B cell (primary cell): ENCODE data around the gene LSMEM2. TPM values are rescaled to one million over a fixed set of nuclear protein-coding genes. Genes with fewer than 3 reads are reported as not detected.

Experiments used
- ATAC-seq: fragments of 200-7000 bp; cut with Tn5 transposase; one replicate; pipeline ENCODE4 v1.10.0; 2021; ENCODE audit warnings: low read depth, mild to moderate bottlenecking, moderate number of reproducible peaks, moderate library complexity
- CTCF ChIA-PET: fragments of 350-600 bp; sonication (Branson Sonifier 250); formaldehyde crosslinking; loops from one replicate; lab custom pipeline; 2021; ENCODE audit warnings: antibody characterized with exemption, inconsistent platforms; lab: Charles Lee
- POLR2A ChIA-PET: fragments of 350-600 bp; sonication (Branson Sonifier 250); formaldehyde crosslinking; loops from one replicate; lab custom pipeline; 2021; ENCODE audit warnings: antibody characterized with exemption; lab: Charles Lee
- DNase-seq: peaks from one replicate; pipeline ENCODE4 v3.0.0; 2013
- H2AFZ ChIP-seq: 2 replicates; pipeline ENCODE4 v1.6.1; 2012; ENCODE audit warnings: mild to moderate bottlenecking, low read depth, low read length; ENCODE audit not compliant: insufficient read depth, poor library complexity, severe bottlenecking
- H3K27ac ChIP-seq, 2 donors: 1 replicate in 1 of 2; 2 replicates in 1 of 2; pipeline ENCODE4 v1.5.1; 2012 to 2013; ENCODE audit warnings: low read length in 2 of 2, mild to moderate bottlenecking in 2 of 2, moderate library complexity in 1 of 2
- H3K27me3 ChIP-seq, 4 experiments: fragments of 200-600 bp in 1 of 4; sonication (generic) in 1 of 4; replicated peaks in 1 of 4; 1 replicate in 2 of 4; 2 replicates in 2 of 4; pipeline versions ENCODE4 v1.6.1 to v1.7.0; 2013 to 2016; ENCODE audit warnings: low read length in 3 of 4, mild to moderate bottlenecking in 2 of 4, mixed read lengths in 1 of 4, moderate library complexity in 1 of 4; ENCODE audit not compliant: insufficient read depth in 4 of 4, control insufficient read depth in 3 of 4; ENCODE audit errors: control extremely low read depth in 1 of 4
- H3K36me3 ChIP-seq, 2 experiments: replicated peaks in 1 of 2; 1 replicate in 1 of 2; 2 replicates in 1 of 2; pipeline versions ENCODE4 v1.6.1 to v1.7.1; 2013; ENCODE audit warnings: low read length in 1 of 2; ENCODE audit not compliant: insufficient read depth in 2 of 2, control insufficient read depth in 1 of 2; ENCODE audit errors: control extremely low read depth in 1 of 2, extremely low read depth in 1 of 2
- H3K4me1 ChIP-seq, 2 donors: fragments of 200-600 bp in 1 of 2; sonication (generic) in 1 of 2; 1 replicate in 1 of 2; 2 replicates in 1 of 2; pipeline versions ENCODE4 v1.5.1 to v1.6.1; 2013 to 2017; ENCODE audit warnings: low read length in 2 of 2; ENCODE audit not compliant: control insufficient read depth in 2 of 2, insufficient read depth in 2 of 2
- H3K4me2 ChIP-seq: replicated peaks from 2 replicates; pipeline ENCODE3; 2012; ENCODE audit warnings: mild to moderate bottlenecking, low read depth, low read length; ENCODE audit not compliant: poor library complexity, severe bottlenecking
- H3K4me3 ChIP-seq, 5 experiments: fragments of 200-600 bp in 1 of 5; sonication (generic) in 1 of 5; 1 replicate in 3 of 5; 2 replicates in 2 of 5; pipeline versions ENCODE4 v1.5.1 to v1.7.0; 2011 to 2016; ENCODE audit warnings: low read length in 4 of 5, mild to moderate bottlenecking in 4 of 5, low read depth in 2 of 5, control low read depth in 1 of 5, moderate library complexity in 1 of 5; ENCODE audit not compliant: insufficient read depth in 1 of 5; ENCODE audit errors: control extremely low read depth in 1 of 5, extremely low read depth in 1 of 5
- H3K79me2 ChIP-seq: fragments of 200-600 bp; sonication (generic); one replicate; pipeline ENCODE4 v1.6.0; 2016; ENCODE audit warnings: low read length; ENCODE audit not compliant: control insufficient read depth, insufficient read depth
- H3K9ac ChIP-seq: fragments of 200-600 bp; sonication (generic); 2 replicates; pipeline ENCODE4 v1.6.1; 2017; ENCODE audit warnings: mild to moderate bottlenecking, low read length, moderate library complexity
- H3K9me3 ChIP-seq, 3 donors: one replicate each; pipeline versions ENCODE4 v1.6.1 to v1.7.1; 2013; ENCODE audit warnings: low read length in 2 of 3; ENCODE audit not compliant: control insufficient read depth in 2 of 3, insufficient read depth in 1 of 3; ENCODE audit errors: control extremely low read depth in 1 of 3
- H4K20me1 ChIP-seq: 2 replicates; pipeline ENCODE4 v1.6.0; 2012; ENCODE audit warnings: mild to moderate bottlenecking, low read length; ENCODE audit not compliant: insufficient read depth, control insufficient read depth, poor library complexity, severe bottlenecking
- H3K27ac Mint-ChIP-seq: one replicate; pipeline ENCODE4 v1.8.0; 2021; ENCODE audit warnings: mixed read lengths
- H3K27me3 Mint-ChIP-seq: one replicate; pipeline ENCODE4 v1.8.0; 2021; ENCODE audit warnings: mixed read lengths
- H3K4me1 Mint-ChIP-seq: one replicate; pipeline ENCODE4 v1.8.0; 2021; ENCODE audit warnings: mixed read lengths
- H3K4me3 Mint-ChIP-seq: one replicate; pipeline ENCODE4 v1.8.0; 2021; ENCODE audit warnings: mixed read lengths
- H3K9me3 Mint-ChIP-seq: one replicate; pipeline ENCODE4 v1.8.0; 2022; ENCODE audit warnings: mixed read lengths; ENCODE audit not compliant: insufficient read depth
- CTCF ChIP-seq: fragments of 200-600 bp; IDR thresholded peaks from one replicate; pipeline ENCODE4 v1.8.0; 2022; ENCODE audit warnings: antibody characterized with exemption, mild to moderate bottlenecking
- EZH2 ChIP-seq: IDR thresholded peaks from 2 replicates; pipeline ENCODE4 v1.6.1; 2012; ENCODE audit warnings: borderline replicate concordance, low read depth, mild to moderate bottlenecking, moderate library complexity, low read length; ENCODE audit not compliant: insufficient read depth, poor library complexity, severe bottlenecking
- WGBS: methylation state at CpG from one replicate; pipeline ENCODE4 v1.1.5; 2013; ENCODE audit warnings: missing lambda C conversion rate; ENCODE audit not compliant: insufficient coverage; 5-methylcytosine and 5-hydroxymethylcytosine counted together
- intact Hi-C: fragments of 100-400 bp; cut with micrococcal nuclease; formaldehyde crosslinking; loops from one replicate; pipeline ENCODE4 v1.10.0; 2022
- polyA plus RNA-seq: library from polyadenylated mRNA; depleted of rRNA; stranded (reverse); fragments of >200 nt; gene quantifications from 2 replicates; pipeline ENCODE4 v1.2.3, GENCODE V29; 2012
- total RNA-seq, 2 donors: library from RNA; stranded (reverse); fragments of 120-200 nt in 1 of 2; gene quantifications; 1 replicate in 1 of 2; 2 replicates in 1 of 2; pipeline versions ENCODE4 v1.2.3 to v1.2.4, GENCODE V29; 2013 to 2022

Gene LSMEM2
- total and polyA plus RNA-seq, 2 donors (not counting 1 experiment from before 2014, with no cell fraction given) = not detected

- Histone ChIP-seq H3K36me3 (peaks cover 0 to 51% of the 10 kb centered on the region in 2 experiments), H3K9me3 (no peaks in the 10 kb centered on the region), H4K20me1 (peaks cover 96% of the 10 kb centered on the region), H3K79me2 (peaks cover 100% of the 10 kb centered on the region), H3K27ac (peak overlapping the region; percentile 76 to 86), H2AFZ (no peak overlapping the region), H3K4me3 (peak overlapping the region in 4 of 5 experiments; percentile 37 to 50 (median 40)), H3K4me1 (peaks cover 66 to 94% of the 10 kb centered on the region in 2 donors), H3K27me3 (no peaks in the 10 kb centered on the region), H3K9ac (peak overlapping the region; percentile 52), H3K4me2 (peak overlapping the region; percentile 81)
- peaks cover 82% of the 10 kb centered on the region for H3K4me1 Mint-ChIP-seq
- WGBS = 2% methylated on average over 18 of the region's 25 CpGs
- DNase-seq (peak; percentile 92), ATAC-seq (peak; percentile 66)
- H3K9me3 Mint-ChIP-seq = no peaks in the 10 kb centered on the region
- H3K27me3 Mint-ChIP-seq = no peaks in the 10 kb centered on the region
- TF ChIP-seq EZH2 (no peak), CTCF (peak; percentile 96)
- peak overlapping the region; percentile 82 for H3K4me3 Mint-ChIP-seq
- CTCF ChIA-PET = interaction anchor here (0.7 to 27.3 kb wide), 20 partner anchors 12 to 125 kb away, joined by 3 to 596 read pairs (median 5); partner anchors contain the start of genes GNAI2, GNAT1 and IFRD2
- intact Hi-C loops = loop anchor here (1.0 to 2.0 kb wide), 6 partner anchors 8 to 52 kb away; partner anchors contain the start of gene IFRD2
- H3K27ac Mint-ChIP-seq = peak overlapping the region; percentile 89
- POLR2A ChIA-PET = interaction anchor here (0.6 to 1.8 kb wide), 7 partner anchors 11 to 19 kb away, joined by 3 to 10 read pairs (median 4); partner anchors contain the start of gene GNAI2
Measured at GRCh38 chr3:50245831-50246516, 32.9 kb upstream of the LSMEM2 start.
